ENCODE data around the gene GRIP1. TPM values are rescaled to one million over a fixed set of nuclear protein-coding genes. Genes with fewer than 3 reads are reported as not detected.

Gene GRIP1
- total and polyA plus RNA-seq, 2 donors (not counting 3 experiments of a cell fraction or from before 2014, with no cell fraction given) = 0.04 to 0.69 TPM

DNA sequence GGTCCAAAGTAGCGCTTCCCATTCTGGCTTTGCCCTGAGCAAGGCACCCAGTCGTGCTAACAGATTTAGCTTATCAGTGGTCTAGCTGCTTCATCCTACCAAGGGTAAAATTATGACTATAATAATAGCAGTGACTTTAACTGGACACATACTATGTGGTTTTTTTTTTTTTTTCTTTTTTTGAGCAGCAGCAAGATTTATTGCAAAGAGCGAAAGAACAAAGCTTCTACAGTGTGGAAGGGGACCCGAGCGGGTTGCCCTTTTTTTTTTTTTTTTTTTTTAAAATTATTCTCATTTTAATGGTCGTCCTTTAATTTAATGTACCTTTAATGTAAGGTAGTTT is 376.1 kb downstream of the GRIP1 start:
- ChIA-PET CTCF (interaction anchor here (0.7 to 2.1 kb wide), 11 partner anchors 11 to 1507 kb away, joined by 3 to 14 read pairs (median 5); partner anchors contain the start of gene TMBIM4), POLR2A (no interaction called here)
- dilution Hi-C loops (cut with MboI; ENCODE audit: extremely low pct_ligation_motif_present, low sequenced_read_pairs) (no loop called here), intact Hi-C loops (cut with micrococcal nuclease) (loop anchor here (5.0 kb wide), 1 partner anchor 105 kb away; no protein-coding TSS in a partner anchor)
- no peaks in the 10 kb centered on the region for H3K36me3 ChIP-seq (ENCODE audit: control insufficient read depth in 2 of 2, extremely low read depth in 1 of 2, insufficient read depth in 2 of 2, low read length in 2 of 2)
- H3K79me2 ChIP-seq (ENCODE audit: control insufficient read depth, insufficient read depth, low read length) = no peaks in the 10 kb centered on the region
- TF ChIP-seq FOS (IDR thresholded peaks at IDR 0.05; ENCODE audit: borderline replicate concordance, insufficient read depth, low read length) = no peak
- TF ChIP-seq EZH2 (IDR thresholded peaks at IDR 0.05; ENCODE audit: borderline replicate concordance, low read depth, low read length, severe bottlenecking) = no peak
- TF ChIP-seq MYC (IDR thresholded peaks at IDR 0.05; ENCODE audit: low read depth, low read length) = no peak
- TF ChIP-seq GATA2 (IDR thresholded peaks at IDR 0.05; ENCODE audit: insufficient read depth, insufficient read length, low read depth, low read length) = no peak
- no peak for TF ChIP-seq CTCF (IDR thresholded peaks at IDR 0.05; ENCODE audit: extremely low read depth in 1 of 2, insufficient read depth in 1 of 2, low read depth in 1 of 2, low read length in 2 of 2)
- TF ChIP-seq POLR2AphosphoS5 (IDR thresholded peaks at IDR 0.05; ENCODE audit: insufficient read depth, low read depth, low read length) = no peak
- TF ChIP-seq, protein P1, sequence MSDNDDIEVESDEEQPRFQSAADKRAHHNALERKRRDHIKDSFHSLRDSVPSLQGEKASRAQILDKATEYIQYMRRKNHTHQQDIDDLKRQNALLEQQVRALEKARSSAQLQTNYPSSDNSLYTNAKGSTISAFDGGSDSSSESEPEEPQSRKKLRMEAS (IDR thresholded peaks at IDR 0.05; ENCODE audit: insufficient read depth, insufficient read length) = no peak
- no peak for TF ChIP-seq JUN (IDR thresholded peaks at IDR 0.05; ENCODE audit: borderline replicate concordance, insufficient read depth, insufficient read length, low read depth)
- no peak for TF ChIP-seq POLR2A (IDR thresholded peaks at IDR 0.05; ENCODE audit: low read depth, low read length)
- H3K9ac ChIP-seq (replicated peaks; ENCODE audit: extremely low read depth, insufficient read depth, low read length) = peak overlapping the region; percentile 44
- peak overlapping the region; percentile 44 for H3K4me2 ChIP-seq (ENCODE audit: insufficient read depth, low read length)
- H2AFZ ChIP-seq (ENCODE audit: low read depth, low read length) = peak overlapping the region; percentile 80
- H3K27me3 ChIP-seq (ENCODE audit: control insufficient read depth in 2 of 2, insufficient read depth in 2 of 2, low read length in 2 of 2) = peaks cover 12 to 17% of the 10 kb centered on the region in 2 experiments
- BruUV-seq (replicated peaks) = no TSS peak
- peak overlapping the region; percentile 25 to 77 (median 58) for H3K4me3 ChIP-seq (replicated peaks in 1 of 3; ENCODE audit: insufficient read depth in 1 of 3, low read depth in 1 of 3, low read length in 3 of 3)
- H3K9me3 ChIP-seq (replicated peaks; ENCODE audit: control insufficient read depth, insufficient read depth, low read length) = no peaks in the 10 kb centered on the region
- no peak for DNase-seq (ENCODE audit: low read depth, low spot score)
- H3K4me1 ChIP-seq (ENCODE audit: control insufficient read depth, extremely low read depth, insufficient read depth, low read length) = no peaks in the 10 kb centered on the region
- H3K27ac ChIP-seq (ENCODE audit: insufficient read depth, low read depth, low read length) = peak overlapping the region; percentile 29
- no peaks in the 10 kb centered on the region for H4K20me1 ChIP-seq (replicated peaks; ENCODE audit: control insufficient read depth, extremely low read depth, insufficient read depth, low read length)
- no peak for FAIRE-seq
- H3K9me1 ChIP-seq (replicated peaks; ENCODE audit: control insufficient read depth, extremely low read depth, insufficient read depth, low read length) = no peaks in the 10 kb centered on the region

Measured in endothelial cell of umbilical vein (primary cell).